Measurements from ENCODE around the gene RC3H2.
"Not testable (repeated sequence)": the region's sequence is repeated elsewhere in the genome, so short reads cannot be mapped to it uniquely, and the experiment has no call there.

RC3H2 gene

GRCh38 chr9:122844137-122844536 is 61.0 kb downstream of the RC3H2 start:
- no peak for ATAC-seq

- ATAC-seq: no peak
Observed at GRCh38 chr9:122841501-122841900, 63.7 kb downstream of the RC3H2 start.

- ATAC-seq: not testable (repeated sequence)
Observed at GRCh38 chr9:122838441-122838840, 66.7 kb downstream of the RC3H2 start.

- no peak for ATAC-seq
Observed at GRCh38 chr9:122837266-122837850, 67.8 kb downstream of the RC3H2 start.

- ATAC-seq: peak in 1 of 2 donors; percentile 30
Observed at GRCh38 chr9:122835313-122835731, 69.8 kb downstream of the RC3H2 start.

- no peak for ATAC-seq
Observed at GRCh38 chr9:122832194-122832593, 73.0 kb downstream of the RC3H2 start.

- ATAC-seq: not testable (repeated sequence)
Observed at GRCh38 chr9:122828965-122829284, 76.2 kb downstream of the RC3H2 start.

- ATAC-seq: peak in 1 of 2 donors; percentile 2
Observed at GRCh38 chr9:122827761-122828093, 77.4 kb downstream of the RC3H2 start.

- no peak for ATAC-seq
Observed at GRCh38 chr9:122822938-122823337, 82.2 kb downstream of the RC3H2 start.

GRCh38 chr9:122822056-122822455 is 83.1 kb downstream of the RC3H2 start:
- no peak for ATAC-seq

GRCh38 chr9:122821278-122821943 is 83.7 kb downstream of the RC3H2 start:
- no peak for ATAC-seq

GRCh38 chr9:122820490-122820845 is 84.7 kb downstream of the RC3H2 start:
- no peak for ATAC-seq

GRCh38 chr9:122819791-122820489 is 85.2 kb downstream of the RC3H2 start:
- no peak for ATAC-seq

GRCh38 chr9:122819326-122819725 is 85.8 kb downstream of the RC3H2 start:
- no peak for ATAC-seq

GRCh38 chr9:122816163-122816867 is 88.8 kb downstream of the RC3H2 start:
- ATAC-seq: peak; percentile 73 to 75

GRCh38 chr9:122815544-122815943 is 89.6 kb downstream of the RC3H2 start:
- peak; percentile 27 to 40 for ATAC-seq

- ATAC-seq: no peak
Observed at GRCh38 chr9:122814545-122814944, 90.6 kb downstream of the RC3H2 start.

- ATAC-seq: no peak
Observed at GRCh38 chr9:122812736-122813135, 92.4 kb downstream of the RC3H2 start.

GRCh38 chr9:122810306-122810946 is 94.7 kb downstream of the RC3H2 start:
- ATAC-seq: peak; percentile 67 to 69

- ATAC-seq: not testable (repeated sequence)
Observed at GRCh38 chr9:122809261-122809660, 95.9 kb downstream of the RC3H2 start.

GRCh38 chr9:122808141-122808540 is 97.0 kb downstream of the RC3H2 start:
- ATAC-seq: no peak

GRCh38 chr9:122807271-122807900 is 97.8 kb downstream of the RC3H2 start:
- peak; percentile 67 to 69 for ATAC-seq

GRCh38 chr9:122806661-122807060 is 98.5 kb downstream of the RC3H2 start:
- peak in 1 of 2 donors; percentile 19 for ATAC-seq

All from activated CD4-positive, CD25-positive, alpha-beta regulatory T cell treated with anti-CD3 and anti-CD28 coated beads, Interleukin-2, amount 50 U/mL, for 24 hours (primary cell).